Activated CD8-positive, alpha-beta memory T cell treated with anti-CD3 and anti-CD28 coated beads for 24 hours (primary cell): ENCODE measurements around the gene PLCL1.

Source experiments
- DNase-seq: peaks from one replicate; pipeline ENCODE4 v3.0.0-alpha.2; 2020

Gene PLCL1

GRCh38 chr2:197964720-197965119 lies 160.3 kb downstream of the PLCL1 start:
- no peak for DNase-seq

- DNase-seq, result no peak
Measured at GRCh38 chr2:197965756-197966155, 161.4 kb downstream of the PLCL1 start.

GRCh38 chr2:197969391-197969893 lies 165.0 kb downstream of the PLCL1 start:
- DNase-seq, result no peak

- no peak for DNase-seq
Measured at GRCh38 chr2:197972061-197972460, 167.7 kb downstream of the PLCL1 start.

GRCh38 chr2:197972587-197972986 lies 168.2 kb downstream of the PLCL1 start:
- DNase-seq, result no peak

- DNase-seq, result no peak
Measured at GRCh38 chr2:197973772-197974171, 169.4 kb downstream of the PLCL1 start.

GRCh38 chr2:197975931-197976519 lies 171.6 kb downstream of the PLCL1 start:
- no peak for DNase-seq

GRCh38 chr2:197978971-197979370 lies 174.6 kb downstream of the PLCL1 start:
- DNase-seq, result no peak

- no peak for DNase-seq
Measured at GRCh38 chr2:197982565-197982964, 178.2 kb downstream of the PLCL1 start.

- DNase-seq, result no peak
Measured at GRCh38 chr2:197985029-197985638, 180.7 kb downstream of the PLCL1 start.

- DNase-seq, result no peak
Measured at GRCh38 chr2:197986977-197987376, 182.6 kb downstream of the PLCL1 start.

GRCh38 chr2:197990356-197990755 lies 186.0 kb downstream of the PLCL1 start:
- DNase-seq, result no peak

GRCh38 chr2:197992482-197993133 lies 188.2 kb downstream of the PLCL1 start:
- no peak for DNase-seq

GRCh38 chr2:197993363-197993762 lies 189.0 kb downstream of the PLCL1 start:
- DNase-seq, result no peak

- DNase-seq, result no peak
Measured at GRCh38 chr2:197993830-197994229, 189.4 kb downstream of the PLCL1 start.

- DNase-seq, result no peak
Measured at GRCh38 chr2:197994751-197995150, 190.4 kb downstream of the PLCL1 start.

- no peak for DNase-seq
Measured at GRCh38 chr2:197996583-197996982, 192.2 kb downstream of the PLCL1 start.

GRCh38 chr2:197997083-197997541 lies 192.7 kb downstream of the PLCL1 start:
- no peak for DNase-seq

- no peak for DNase-seq
Measured at GRCh38 chr2:197998702-197999101, 194.3 kb downstream of the PLCL1 start.

GRCh38 chr2:198000417-198000816 lies 196.0 kb downstream of the PLCL1 start:
- no peak for DNase-seq

- DNase-seq, result no peak
Measured at GRCh38 chr2:198004173-198004572, 199.8 kb downstream of the PLCL1 start.

GRCh38 chr2:198004921-198005829 lies 200.8 kb downstream of the PLCL1 start:
- DNase-seq, result no peak

- DNase-seq, result no peak
Measured at GRCh38 chr2:198006733-198007132, 202.3 kb downstream of the PLCL1 start.
